Measurements from ENCODE around the gene CHD5.

The CHD5 gene

DNA sequence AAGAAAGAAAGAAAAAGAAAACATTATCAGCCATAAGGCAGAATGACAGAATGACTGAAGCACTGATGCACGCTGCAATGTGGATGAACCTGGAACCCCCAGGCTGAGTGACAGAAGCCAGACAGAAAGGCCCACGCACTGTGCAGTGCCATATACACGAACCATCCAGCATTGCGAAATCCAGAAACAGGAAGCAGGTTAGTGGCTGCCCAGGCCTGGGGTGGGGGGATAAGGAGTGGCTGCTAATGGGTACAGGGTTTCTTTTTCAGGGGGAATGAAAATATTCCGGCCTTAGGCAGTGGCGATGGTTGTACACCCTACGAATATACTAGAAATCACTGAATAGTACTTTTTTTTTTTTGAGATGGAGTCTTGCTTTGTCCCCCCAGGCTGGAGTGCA is 57.0 kb downstream of the CHD5 start:
- TF ChIP-seq POLR2A (IDR thresholded peaks at IDR 0.05; ENCODE audit: low read depth, low read length): no peak
- DNase-seq (ENCODE audit: insufficient read length, low spot score) (no peak), FAIRE-seq (no peak)

- TF ChIP-seq POLR2A (IDR thresholded peaks at IDR 0.05; ENCODE audit: low read depth, low read length): no peak
- DNase-seq (ENCODE audit: insufficient read length, low spot score): no peak
- no peak for FAIRE-seq
Measured at GRCh38 chr1:6121651-6122370, 58.3 kb downstream of the CHD5 start.

- TF ChIP-seq POLR2A (IDR thresholded peaks at IDR 0.05; ENCODE audit: low read depth, low read length): no peak
- no peak for DNase-seq (ENCODE audit: insufficient read length, low spot score)
Measured at GRCh38 chr1:6121021-6121421, 59.1 kb downstream of the CHD5 start.

DNA sequence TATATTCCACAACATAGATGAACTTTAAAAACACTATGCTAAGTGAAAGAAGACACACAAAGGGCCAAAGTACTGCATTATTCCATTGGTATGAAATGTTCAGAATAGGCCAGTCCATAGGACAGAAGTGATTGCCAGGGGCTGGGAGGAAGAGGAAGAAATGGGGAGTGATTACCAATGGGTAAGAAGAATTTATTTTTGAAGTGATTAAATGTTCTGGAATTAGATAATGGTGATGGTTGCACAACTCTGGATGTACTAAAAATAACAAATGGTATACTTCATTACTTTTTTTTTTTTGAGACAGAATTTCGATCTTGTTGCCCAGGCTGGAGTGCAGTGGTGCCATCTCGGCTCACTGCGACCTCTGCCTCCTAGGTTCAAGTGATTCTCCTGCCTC is 61.7 kb downstream of the CHD5 start:
- FAIRE-seq: no peak
- TF ChIP-seq POLR2A (IDR thresholded peaks at IDR 0.05; ENCODE audit: low read depth, low read length): no peak
- DNase-seq (ENCODE audit: insufficient read length, low spot score): no peak

More at GRCh38 chr1:6121021-6121421, 59.1 kb downstream of the CHD5 start:
- FAIRE-seq: no peak

GRCh38 chr1:6117624-6118023 is 62.5 kb downstream of the CHD5 start:
- DNase-seq (ENCODE audit: insufficient read length, low spot score) (no peak), FAIRE-seq (no peak)
- no peak for TF ChIP-seq POLR2A (IDR thresholded peaks at IDR 0.05; ENCODE audit: low read depth, low read length)

DNA sequence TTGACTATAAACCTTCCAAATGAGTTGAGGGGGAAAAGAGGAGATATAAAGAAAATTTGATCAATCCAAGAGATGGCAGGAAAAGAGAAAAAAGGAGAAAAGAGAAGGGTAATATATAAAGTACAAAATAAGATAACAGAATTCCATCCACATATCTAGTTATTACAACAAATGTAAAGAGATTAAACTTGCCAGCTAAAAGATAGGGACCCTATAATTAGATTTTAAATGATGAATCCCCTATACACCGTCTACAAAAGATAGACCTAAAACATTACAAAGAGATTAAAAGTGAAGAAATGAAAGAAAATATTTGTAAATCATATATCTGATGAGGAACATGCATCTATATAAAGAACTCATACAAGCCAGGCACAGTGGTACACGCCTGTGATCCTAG is 63.1 kb downstream of the CHD5 start:
- FAIRE-seq (no peak), DNase-seq (ENCODE audit: insufficient read length, low spot score) (no peak)
- no peak for TF ChIP-seq POLR2A (IDR thresholded peaks at IDR 0.05; ENCODE audit: low read depth, low read length)

- DNase-seq (ENCODE audit: insufficient read length, low spot score) (no peak), FAIRE-seq (no peak)
- TF ChIP-seq POLR2A (IDR thresholded peaks at IDR 0.05; ENCODE audit: low read depth, low read length): no peak
Measured at GRCh38 chr1:6116137-6116536, 64.0 kb downstream of the CHD5 start.

- DNase-seq (ENCODE audit: insufficient read length, low spot score): no peak
- no peak for TF ChIP-seq POLR2A (IDR thresholded peaks at IDR 0.05; ENCODE audit: low read depth, low read length)
- FAIRE-seq: no peak
Measured at GRCh38 chr1:6113745-6114144, 66.4 kb downstream of the CHD5 start.

DNA sequence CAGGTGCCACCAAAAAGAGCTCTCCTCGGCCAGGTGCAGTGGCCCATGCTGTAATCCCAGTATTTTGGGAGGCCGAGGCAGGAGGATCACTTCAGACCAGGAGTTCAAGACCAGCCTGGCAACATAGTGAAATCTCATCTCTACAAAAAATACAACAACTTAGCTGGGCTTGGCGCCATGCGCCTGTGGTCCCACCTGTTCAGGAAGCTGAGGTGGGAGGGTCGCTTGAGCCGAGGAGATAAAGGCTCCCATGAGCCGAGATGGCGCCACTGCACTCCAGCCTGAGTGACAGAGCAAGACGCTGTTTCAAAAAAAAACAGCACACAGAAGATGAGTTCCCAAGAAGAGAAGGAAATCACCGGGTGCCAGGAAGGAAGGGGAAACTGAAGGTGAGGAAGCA is 67.0 kb downstream of the CHD5 start:
- FAIRE-seq: no peak
- DNase-seq (ENCODE audit: insufficient read length, low spot score): no peak
- TF ChIP-seq POLR2A (IDR thresholded peaks at IDR 0.05; ENCODE audit: low read depth, low read length): no peak

GRCh38 chr1:6112690-6113005 is 67.5 kb downstream of the CHD5 start:
- no peak for FAIRE-seq
- no peak for TF ChIP-seq POLR2A (IDR thresholded peaks at IDR 0.05; ENCODE audit: low read depth, low read length)

DNA sequence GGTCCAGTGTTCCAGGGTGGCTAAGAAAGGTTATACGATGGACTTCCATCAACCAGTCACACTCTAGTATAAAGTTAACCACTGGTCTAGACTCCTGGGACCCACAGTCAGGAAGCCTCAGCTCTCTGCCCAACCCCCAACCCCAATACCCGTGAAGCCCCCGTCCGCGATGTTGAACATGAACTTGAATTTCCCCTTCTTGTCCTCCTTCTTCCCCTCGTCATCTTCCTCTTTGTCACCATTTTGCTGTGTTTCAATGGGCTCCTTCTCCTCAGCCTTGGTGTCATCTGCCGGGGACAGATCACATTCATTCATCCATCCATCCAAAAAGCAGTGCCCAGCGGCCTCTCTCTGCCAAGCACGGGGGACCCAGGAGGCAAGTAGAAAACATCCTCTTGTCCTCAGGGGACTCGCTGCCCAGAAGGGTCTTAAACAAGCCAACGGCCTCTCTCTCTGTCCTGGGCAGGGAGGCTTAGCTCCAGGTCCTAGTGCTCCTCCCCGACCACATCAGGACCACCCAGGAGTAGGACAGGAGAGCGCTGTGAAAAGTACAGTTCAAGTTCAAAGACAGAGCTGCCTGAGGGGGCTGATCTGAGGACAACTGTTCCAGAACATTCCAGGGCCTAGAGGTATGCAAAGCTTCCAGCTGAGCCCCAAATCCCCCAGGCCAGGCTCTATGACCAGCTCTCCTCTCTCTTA is 68.0 kb downstream of the CHD5 start:
- DNase-seq (ENCODE audit: insufficient read length, low spot score): no peak
- FAIRE-seq: no peak
- TF ChIP-seq POLR2A (IDR thresholded peaks at IDR 0.05; ENCODE audit: low read depth, low read length): no peak

More at GRCh38 chr1:6112690-6113005, 67.5 kb downstream of the CHD5 start:
- no peak for DNase-seq (ENCODE audit: insufficient read length, low spot score)

- DNase-seq (ENCODE audit: insufficient read length, low spot score): no peak
Measured at GRCh38 chr1:6111571-6111970, 68.5 kb downstream of the CHD5 start.

DNA sequence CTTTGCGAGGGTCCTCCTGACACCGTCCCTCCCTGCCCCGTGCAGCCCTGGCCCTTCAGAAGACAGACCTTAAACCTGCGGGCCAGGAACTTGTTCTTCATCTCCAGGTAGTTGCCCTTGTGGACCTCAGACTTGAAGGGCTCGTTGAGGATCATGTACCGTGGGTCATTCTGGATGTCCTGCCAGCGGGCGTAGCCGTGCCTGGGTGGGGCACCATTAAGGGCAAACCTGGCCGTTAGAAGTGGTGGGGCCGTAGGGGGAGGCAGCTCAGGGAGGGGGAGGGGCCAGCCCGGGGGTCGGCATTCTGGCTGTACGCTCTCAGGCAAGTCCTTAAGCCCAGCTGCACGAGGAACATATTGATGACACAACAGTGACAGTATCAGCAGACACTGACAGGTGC is 69.8 kb downstream of the CHD5 start:
- DNase-seq (ENCODE audit: insufficient read length, low spot score) (no peak), FAIRE-seq (no peak)
- no peak for TF ChIP-seq POLR2A (IDR thresholded peaks at IDR 0.05; ENCODE audit: low read depth, low read length)

More at GRCh38 chr1:6111571-6111970, 68.5 kb downstream of the CHD5 start:
- no peak for TF ChIP-seq POLR2A (IDR thresholded peaks at IDR 0.05; ENCODE audit: low read depth, low read length)
- FAIRE-seq: no peak

GRCh38 chr1:6109688-6110087 is 70.4 kb downstream of the CHD5 start:
- DNase-seq (ENCODE audit: insufficient read length, low spot score) (no peak), FAIRE-seq (no peak)
- TF ChIP-seq POLR2A (IDR thresholded peaks at IDR 0.05; ENCODE audit: low read depth, low read length): no peak

GRCh38 chr1:6108937-6109614 is 71.0 kb downstream of the CHD5 start:
- TF ChIP-seq POLR2A (IDR thresholded peaks at IDR 0.05; ENCODE audit: low read depth, low read length): no peak
- FAIRE-seq (no peak), DNase-seq (ENCODE audit: insufficient read length, low spot score) (peak; percentile 89)

Data from H54 (cell line).